HEK293T (cell line): ENCODE measurements around the gene CPT1B.

Source experiments
- ARNT ChIP-seq: fragments of 450-650 bp; IDR thresholded peaks from 2 replicates; pipeline ENCODE4 v1.6.1; 2017; ENCODE audit warnings: mild to moderate bottlenecking
- BHLHE40 ChIP-seq: fragments of 450-650 bp; IDR thresholded peaks from 2 replicates; pipeline ENCODE4 v1.6.1; 2016; ENCODE audit warnings: mild to moderate bottlenecking, moderate library complexity, borderline replicate concordance
- CTBP1 ChIP-seq: fragments of 450-650 bp; IDR thresholded peaks from 2 replicates; pipeline ENCODE4 v1.6.1; 2016; ENCODE audit warnings: borderline replicate concordance
- FOXK2 ChIP-seq: fragments of 450-650 bp; IDR thresholded peaks from 2 replicates; pipeline ENCODE4 v1.6.1; 2016; ENCODE audit warnings: mild to moderate bottlenecking
- FOXM1 ChIP-seq: fragments of 450-650 bp; IDR thresholded peaks from 2 replicates; pipeline ENCODE4 v1.6.1; 2017; ENCODE audit warnings: mild to moderate bottlenecking, borderline replicate concordance
- HDGF ChIP-seq: fragments of 450-650 bp; IDR thresholded peaks from 2 replicates; pipeline ENCODE4 v1.6.1; 2017; ENCODE audit warnings: antibody characterized with exemption, borderline replicate concordance
- L3MBTL2 ChIP-seq: fragments of 450-650 bp; conservative IDR thresholded peaks from 2 replicates; pipeline ENCODE4 v1.6.1; 2016; ENCODE audit warnings: mild to moderate bottlenecking
- LEF1 ChIP-seq: fragments of 450-650 bp; IDR thresholded peaks from 2 replicates; pipeline ENCODE4 v1.6.1; 2017; ENCODE audit warnings: mild to moderate bottlenecking, borderline replicate concordance
- NFRKB ChIP-seq: fragments of 450-650 bp; IDR thresholded peaks from 2 replicates; pipeline ENCODE4 v1.6.1; 2016; ENCODE audit warnings: mild to moderate bottlenecking, moderate library complexity
- PKNOX1 ChIP-seq: fragments of 450-650 bp; IDR thresholded peaks from 2 replicates; pipeline ENCODE4 v1.6.1; 2016
- SP1 ChIP-seq: fragments of 450-650 bp; IDR thresholded peaks from 2 replicates; pipeline ENCODE4 v1.6.1; 2017
- SUZ12 ChIP-seq: fragments of 450-650 bp; IDR thresholded peaks from 2 replicates; pipeline ENCODE4 v1.6.1; 2016; ENCODE audit warnings: mild to moderate bottlenecking
- TARDBP ChIP-seq: fragments of 450-650 bp; IDR thresholded peaks from 2 replicates; pipeline ENCODE4 v1.6.1; 2016

- no peak for TF ChIP-seq BHLHE40
- no peak for TF ChIP-seq FOXK2
- TF ChIP-seq LEF1 = no peak
- TF ChIP-seq SP1 = no peak
- TF ChIP-seq CTBP1 = no peak
- no peak for TF ChIP-seq L3MBTL2
- no peak for TF ChIP-seq ARNT
- no peak for TF ChIP-seq SUZ12
- no peak for TF ChIP-seq TARDBP
- no peak for TF ChIP-seq HDGF
- no peak for TF ChIP-seq NFRKB
- TF ChIP-seq FOXM1 = no peak
- TF ChIP-seq PKNOX1 = no peak
Measured at GRCh38 chr22:50544746-50545253, 33.4 kb downstream of the CPT1B start.
